ENCODE data around the gene GRIP2.

Gene GRIP2

DNA sequence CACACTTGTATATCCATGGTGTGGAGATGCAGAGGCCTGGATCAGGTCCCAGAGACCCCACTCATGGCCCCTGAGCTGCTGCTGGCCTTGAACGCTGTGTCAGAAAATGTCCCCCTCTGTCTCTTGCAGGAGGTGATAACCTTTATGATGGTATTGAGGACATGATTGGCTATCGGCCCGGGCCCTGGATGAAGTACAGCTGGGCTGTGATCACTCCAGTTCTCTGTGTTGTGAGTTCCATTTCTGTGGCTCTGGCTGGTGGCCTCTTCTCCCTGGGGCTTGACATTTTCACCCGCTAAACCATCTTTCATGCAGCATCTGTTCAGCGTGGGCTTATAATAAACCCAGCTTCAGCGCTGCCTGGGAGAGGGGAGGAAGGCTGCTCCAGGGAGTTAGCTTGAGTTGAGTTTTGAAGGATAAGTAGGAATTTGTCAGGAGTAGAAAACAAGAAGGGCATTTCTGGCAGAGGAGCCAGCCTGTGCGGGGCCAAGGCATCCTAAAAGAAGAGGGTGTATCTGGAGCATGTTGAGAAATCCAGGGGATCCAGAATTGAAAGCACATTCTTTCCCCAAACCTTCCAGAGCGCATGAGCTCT is 61.1 kb downstream of the GRIP2 start:
- no peak for DNase-seq (ENCODE audit: low spot score)
- no peak overlapping the region for H3K27ac ChIP-seq
- CTCF ChIA-PET, result no interaction called here
- POLR2A ChIA-PET (ENCODE audit: low non-redundant PET), result no interaction called here
- TF ChIP-seq, protein P1, sequence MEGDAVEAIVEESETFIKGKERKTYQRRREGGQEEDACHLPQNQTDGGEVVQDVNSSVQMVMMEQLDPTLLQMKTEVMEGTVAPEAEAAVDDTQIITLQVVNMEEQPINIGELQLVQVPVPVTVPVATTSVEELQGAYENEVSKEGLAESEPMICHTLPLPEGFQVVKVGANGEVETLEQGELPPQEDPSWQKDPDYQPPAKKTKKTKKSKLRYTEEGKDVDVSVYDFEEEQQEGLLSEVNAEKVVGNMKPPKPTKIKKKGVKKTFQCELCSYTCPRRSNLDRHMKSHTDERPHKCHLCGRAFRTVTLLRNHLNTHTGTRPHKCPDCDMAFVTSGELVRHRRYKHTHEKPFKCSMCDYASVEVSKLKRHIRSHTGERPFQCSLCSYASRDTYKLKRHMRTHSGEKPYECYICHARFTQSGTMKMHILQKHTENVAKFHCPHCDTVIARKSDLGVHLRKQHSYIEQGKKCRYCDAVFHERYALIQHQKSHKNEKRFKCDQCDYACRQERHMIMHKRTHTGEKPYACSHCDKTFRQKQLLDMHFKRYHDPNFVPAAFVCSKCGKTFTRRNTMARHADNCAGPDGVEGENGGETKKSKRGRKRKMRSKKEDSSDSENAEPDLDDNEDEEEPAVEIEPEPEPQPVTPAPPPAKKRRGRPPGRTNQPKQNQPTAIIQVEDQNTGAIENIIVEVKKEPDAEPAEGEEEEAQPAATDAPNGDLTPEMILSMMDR (conservative IDR thresholded peaks at IDR 0.05; ENCODE audit: low read depth), result no peak

DNA sequence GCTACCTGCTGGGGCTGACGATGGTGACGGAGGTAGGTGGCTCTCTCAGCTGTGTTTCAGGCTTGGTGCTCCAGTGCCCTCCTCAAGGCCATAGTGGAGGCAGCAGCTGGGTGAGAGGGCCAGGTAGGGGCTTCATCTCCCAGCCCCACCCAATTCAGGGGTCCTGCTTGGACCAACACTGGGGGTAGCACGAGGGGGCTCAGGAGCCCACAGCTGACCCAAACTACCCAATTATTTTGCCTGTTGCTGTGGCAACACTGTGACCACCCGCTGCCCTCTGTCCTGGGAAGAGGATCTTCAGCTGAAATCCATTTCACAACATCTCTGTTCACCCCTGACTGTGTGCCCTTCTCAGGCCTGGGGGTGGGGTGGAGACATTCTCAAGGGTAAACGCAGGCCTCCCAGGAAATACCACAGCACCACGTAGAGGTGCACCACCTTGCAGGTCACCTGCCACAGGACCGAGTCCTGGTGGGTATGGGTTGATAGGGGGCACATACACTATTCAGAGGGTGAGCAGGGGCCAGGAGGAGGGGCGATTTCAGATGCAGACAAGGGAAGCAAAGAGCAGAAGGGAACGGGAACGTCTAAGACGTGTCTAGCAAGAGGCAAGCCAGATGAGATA is 62.7 kb downstream of the GRIP2 start:
- TF ChIP-seq, protein P1 (conservative IDR thresholded peaks at IDR 0.05; ENCODE audit: low read depth), result no peak
- no peak for DNase-seq (ENCODE audit: low spot score)
- ChIA-PET CTCF (interaction anchor here (0.7 kb wide), 1 partner anchor 16 kb away, joined by 5 read pairs; no protein-coding TSS in a partner anchor), POLR2A (ENCODE audit: low non-redundant PET) (no interaction called here)
- no peak overlapping the region for H3K27ac ChIP-seq

DNA sequence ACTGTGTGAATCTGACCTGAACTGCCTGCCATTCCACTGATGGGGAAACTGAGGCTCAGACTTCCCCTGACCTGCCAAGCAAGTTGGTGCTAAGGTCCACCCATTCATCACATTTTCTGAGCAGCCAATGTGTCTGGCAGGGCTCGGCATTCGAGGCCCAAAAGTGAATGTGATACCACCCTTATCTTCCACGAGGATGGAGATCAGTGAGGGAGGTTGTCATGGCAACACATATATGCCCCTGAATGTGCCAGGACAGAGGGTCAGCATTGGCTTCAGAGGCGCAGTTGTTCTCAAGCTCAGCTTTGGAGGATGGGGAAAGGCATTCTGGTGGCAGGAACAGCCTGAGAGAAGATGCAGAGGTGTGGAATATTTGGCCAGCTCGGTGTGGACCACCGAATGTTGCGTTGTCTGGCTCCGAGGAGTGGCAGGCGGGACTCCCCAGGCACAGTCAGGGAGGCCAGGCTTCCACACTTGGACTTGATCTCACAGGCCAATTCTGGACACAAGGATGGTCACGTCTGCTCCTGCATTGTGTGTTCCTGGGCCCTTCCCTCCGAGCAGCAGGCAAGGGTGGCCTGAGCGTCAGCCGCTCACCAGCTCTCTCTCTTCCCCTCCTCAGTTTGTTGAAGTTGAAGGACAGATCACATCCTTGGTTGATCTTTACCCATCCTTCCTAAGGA is 63.4 kb downstream of the GRIP2 start:
- CTCF ChIA-PET, result interaction anchor here (1.2 kb wide), 1 partner anchor 10 kb away, joined by 4 read pairs; no protein-coding TSS in a partner anchor
- TF ChIP-seq, protein P1 (conservative IDR thresholded peaks at IDR 0.05; ENCODE audit: low read depth), result no peak
- POLR2A ChIA-PET (ENCODE audit: low non-redundant PET), result no interaction called here
- no peak for DNase-seq (ENCODE audit: low spot score)
- H3K27ac ChIP-seq, result no peak overlapping the region

DNA sequence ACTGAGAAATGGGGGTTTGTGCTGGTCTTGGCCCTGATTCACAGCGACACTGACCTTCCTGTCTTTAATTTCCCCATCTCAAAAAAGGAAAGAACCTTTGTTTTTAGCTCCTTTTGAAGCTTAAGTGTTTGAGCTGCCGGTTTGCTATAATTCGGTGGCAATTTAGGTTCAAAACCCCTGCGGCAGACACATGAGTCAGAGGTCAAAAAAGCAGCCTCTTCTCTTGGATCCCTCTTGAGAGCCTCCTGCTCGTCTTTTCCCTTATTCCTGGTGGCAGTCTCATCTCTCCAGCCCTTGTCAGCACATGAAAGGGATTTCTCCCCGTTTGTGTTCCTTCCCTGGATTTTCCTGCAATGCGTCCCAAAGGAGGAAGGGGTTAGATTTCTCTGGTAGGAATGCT is 64.5 kb downstream of the GRIP2 start:
- TF ChIP-seq, protein P1 (conservative IDR thresholded peaks at IDR 0.05; ENCODE audit: low read depth), result no peak
- DNase-seq (ENCODE audit: low spot score), result no peak
- CTCF ChIA-PET, result interaction anchor here (0.6 to 1.2 kb wide), 4 partner anchors 8 to 215 kb away, joined by 3 to 4 read pairs (median 3); no protein-coding TSS in a partner anchor
- POLR2A ChIA-PET (ENCODE audit: low non-redundant PET), result no interaction called here
- H3K27ac ChIP-seq, result no peak overlapping the region

DNA sequence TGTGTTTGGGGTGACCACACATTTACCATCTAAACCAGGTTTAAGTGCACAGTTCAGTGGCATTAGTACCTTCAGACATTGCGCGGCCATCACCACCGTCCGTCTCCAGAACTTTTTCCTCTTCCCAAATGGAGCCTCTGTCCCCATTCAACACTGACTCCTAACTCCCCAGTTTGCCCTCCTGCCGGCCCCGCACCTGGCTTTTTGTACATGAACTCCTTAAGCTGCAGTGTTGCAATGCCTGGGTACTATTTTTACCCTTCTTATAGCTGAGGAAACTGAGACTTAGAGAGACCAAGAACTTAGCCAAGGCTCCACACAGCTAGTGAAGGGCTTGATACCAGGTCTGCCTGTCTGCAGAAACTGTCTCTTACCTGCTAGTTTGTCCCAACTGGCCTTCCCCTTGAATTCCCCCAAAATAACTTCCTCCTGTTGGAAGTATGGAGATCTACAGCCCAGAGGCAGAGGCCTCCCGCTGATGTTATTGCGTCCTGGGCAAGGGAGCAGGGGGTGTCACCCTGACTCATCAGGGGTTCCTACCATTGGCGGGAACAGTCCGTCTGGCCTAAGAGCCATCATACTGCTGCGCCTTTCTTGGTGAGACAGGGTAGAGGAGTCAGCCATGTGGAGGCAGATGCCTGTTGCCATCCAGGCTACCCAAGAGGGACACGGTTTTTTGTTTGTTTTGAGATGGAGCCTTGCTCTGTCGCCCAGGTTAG is 65.6 kb downstream of the GRIP2 start:
- POLR2A ChIA-PET (ENCODE audit: low non-redundant PET), result no interaction called here
- DNase-seq (ENCODE audit: low spot score), result no peak

More for the DNA sequence above, 65.6 kb downstream of the GRIP2 start:
- H3K27ac ChIP-seq, result no peak overlapping the region
- TF ChIP-seq, protein P1 (conservative IDR thresholded peaks at IDR 0.05; ENCODE audit: low read depth), result no peak
- CTCF ChIA-PET, result no interaction called here
